Measurements from ENCODE around the gene KCNQ1OT1.

KCNQ1OT1 gene

GRCh38 chr11:2570211-2570811 lies 129.5 kb downstream of the KCNQ1OT1 start:
- DNase-seq (ENCODE audit: low spot score) = no peak

- no peak for DNase-seq (ENCODE audit: low spot score)
Measured at GRCh38 chr11:2569731-2570210, 130.0 kb downstream of the KCNQ1OT1 start.

- DNase-seq (ENCODE audit: low spot score) = no peak
Measured at GRCh38 chr11:2569321-2569721, 130.5 kb downstream of the KCNQ1OT1 start.

- no peak for DNase-seq (ENCODE audit: low spot score)
Measured at GRCh38 chr11:2567026-2567671, 132.6 kb downstream of the KCNQ1OT1 start.

GRCh38 chr11:2566223-2567025 lies 133.4 kb downstream of the KCNQ1OT1 start:
- DNase-seq (ENCODE audit: low spot score) = peak; percentile 25

GRCh38 chr11:2565447-2566222 lies 134.2 kb downstream of the KCNQ1OT1 start:
- no peak for DNase-seq (ENCODE audit: low spot score)

GRCh38 chr11:2564588-2565425 lies 135.0 kb downstream of the KCNQ1OT1 start:
- DNase-seq (ENCODE audit: low spot score) = no peak

GRCh38 chr11:2564008-2564530 lies 135.7 kb downstream of the KCNQ1OT1 start:
- DNase-seq (ENCODE audit: low spot score) = no peak

- no peak for DNase-seq (ENCODE audit: low spot score)
Measured at GRCh38 chr11:2563213-2564007, 136.4 kb downstream of the KCNQ1OT1 start.

- DNase-seq (ENCODE audit: low spot score) = no peak
Measured at GRCh38 chr11:2562890-2563212, 136.9 kb downstream of the KCNQ1OT1 start.

GRCh38 chr11:2561696-2562581 lies 137.9 kb downstream of the KCNQ1OT1 start:
- peak; percentile 94 for DNase-seq (ENCODE audit: low spot score)

GRCh38 chr11:2559527-2560311 lies 140.1 kb downstream of the KCNQ1OT1 start:
- no peak for DNase-seq (ENCODE audit: low spot score)

- no peak for DNase-seq (ENCODE audit: low spot score)
Measured at GRCh38 chr11:2558861-2559526, 140.8 kb downstream of the KCNQ1OT1 start.

- DNase-seq (ENCODE audit: low spot score) = no peak
Measured at GRCh38 chr11:2558397-2558796, 141.4 kb downstream of the KCNQ1OT1 start.
